ENCODE measurements around the gene AGAP3. TPM values are rescaled to one million over a fixed set of nuclear protein-coding genes. Genes with fewer than 3 reads are reported as not detected.

The AGAP3 gene
- 48.5 to 63.7 TPM (median 58.1 TPM) in 5 replicates for total RNA-seq (2022; extraction: Qiagen RNA extraction; ENCODE audit: low read depth)

GRCh38 chr7:151085691-151086620 is at the start of gene AGAP3:
TSS of gene AGAP3 (plus strand) at chr7:151086475. CDS start at chr7:151086742, 267 bp downstream.

GRCh38 chr7:151047976-151048815 is 38.1 kb upstream of the AGAP3 start, which contains the start of gene ASIC3:
TSS of gene ASIC3 (plus strand) at chr7:151048531. CDS start at chr7:151048886, 355 bp downstream.

GRCh38 chr7:151057506-151057988 is 28.7 kb upstream of the AGAP3 start, which contains the start of gene CDK5:
TSS of gene CDK5 (minus strand) at chr7:151057897. CDS start at chr7:151057848, 49 bp downstream.

GRCh38 chr7:151059367-151060112 is 26.7 kb upstream of the AGAP3 start, which contains the start of gene SLC4A2:
TSS of gene SLC4A2 (plus strand) at chr7:151059589. CDS start at chr7:151061988, 2,399 bp downstream.

GRCh38 chr7:151080522-151081169 is 5.6 kb upstream of the AGAP3 start, which contains the start of gene FASTK:
TSS of gene FASTK (minus strand) at chr7:151080809. CDS start at chr7:151080766, 43 bp downstream.

GRCh38 chr7:151083071-151083823 is 3.0 kb upstream of the AGAP3 start, which contains the start of gene TMUB1:
TSS of gene TMUB1 (minus strand) at chr7:151083493. CDS start at chr7:151082563, 930 bp downstream.

GRCh38 chr7:151167197-151167961 is 81.1 kb downstream of the AGAP3 start, which contains the start of gene GBX1:
TSS of gene GBX1 (minus strand) at chr7:151167694. CDS start at chr7:151167548, 146 bp downstream.

GRCh38 chr7:151186640-151187408 is 100.5 kb downstream of the AGAP3 start, which contains the start of gene ASB10:
TSS of gene ASB10 (minus strand) at chr7:151187250. CDS start at chr7:151187130, 120 bp downstream.

Other genes starting within 250 kb of the AGAP3 start
- gene AOC1, start 234.0 kb upstream of the AGAP3 start, total RNA-seq (2022; extraction: Qiagen RNA extraction; ENCODE audit: low read depth), result not detected in 5 replicates
- gene KCNH2, start 108.2 kb upstream of the AGAP3 start, total RNA-seq (2022; extraction: Qiagen RNA extraction; ENCODE audit: low read depth), result 1.2 to 1.6 TPM (median 1.5 TPM) in 5 replicates
- gene NOS3, start 95.5 kb upstream of the AGAP3 start, total RNA-seq (2022; extraction: Qiagen RNA extraction; ENCODE audit: low read depth), result 0.35 to 1.2 TPM (median 0.53 TPM) in 5 replicates
- gene ATG9B, start 62.0 kb upstream of the AGAP3 start, total RNA-seq (2022; extraction: Qiagen RNA extraction; ENCODE audit: low read depth), result 0.31 to 1.3 TPM (median 0.58 TPM) in 5 replicates
- gene ABCB8, start 58.0 kb upstream of the AGAP3 start, total RNA-seq (2022; extraction: Qiagen RNA extraction; ENCODE audit: low read depth), result 36.6 to 51.9 TPM (median 46.2 TPM) in 5 replicates
- 5.6 to 10.8 TPM (median 9.7 TPM) in 5 replicates for gene ASIC3, start 37.9 kb upstream of the AGAP3 start, total RNA-seq (2022; extraction: Qiagen RNA extraction; ENCODE audit: low read depth)
- 32.6 to 35.3 TPM (median 35.2 TPM) in 5 replicates for gene CDK5, start 28.6 kb upstream of the AGAP3 start, total RNA-seq (2022; extraction: Qiagen RNA extraction; ENCODE audit: low read depth)
- 198 to 288 TPM (median 268 TPM) in 5 replicates for gene SLC4A2, start 26.9 kb upstream of the AGAP3 start, total RNA-seq (2022; extraction: Qiagen RNA extraction; ENCODE audit: low read depth)
- gene FASTK, start 5.7 kb upstream of the AGAP3 start, total RNA-seq (2022; extraction: Qiagen RNA extraction; ENCODE audit: low read depth), result 53.2 to 74.2 TPM (median 74.0 TPM) in 5 replicates
- gene TMUB1, start 3.0 kb upstream of the AGAP3 start, total RNA-seq (2022; extraction: Qiagen RNA extraction; ENCODE audit: low read depth), result 34.0 to 56.4 TPM (median 54.1 TPM) in 5 replicates
- 0.26 TPM in 1 of 5 replicates, not detected in the others for gene GBX1, start 81.2 kb downstream of the AGAP3 start, total RNA-seq (2022; extraction: Qiagen RNA extraction; ENCODE audit: low read depth)
- gene ASB10, start 100.8 kb downstream of the AGAP3 start, total RNA-seq (2022; extraction: Qiagen RNA extraction; ENCODE audit: low read depth), result not detected in 5 replicates
- gene H2BK1, start 124.0 kb downstream of the AGAP3 start, total RNA-seq (2022; extraction: Qiagen RNA extraction; ENCODE audit: low read depth), result not detected in 5 replicates
- 61.3 to 66.0 TPM (median 62.7 TPM) in 5 replicates for gene ABCF2, start 140.7 kb downstream of the AGAP3 start, total RNA-seq (2022; extraction: Qiagen RNA extraction; ENCODE audit: low read depth)
- gene CHPF2, start 146.0 kb downstream of the AGAP3 start, total RNA-seq (2022; extraction: Qiagen RNA extraction; ENCODE audit: low read depth), result 38.4 to 50.0 TPM (median 45.5 TPM) in 5 replicates
- 9.0 to 11.6 TPM (median 9.7 TPM) in 5 replicates for gene SMARCD3, start 162.2 kb downstream of the AGAP3 start, total RNA-seq (2022; extraction: Qiagen RNA extraction; ENCODE audit: low read depth)